Heart right ventricle (tissue), 16 donors: ENCODE results near the gene ZBTB48. TPM values are rescaled to one million over a fixed set of nuclear protein-coding genes. Genes with fewer than 3 reads are reported as not detected.

Experiments used
- ATAC-seq, 8 donors: fragments of 200-7000 bp; cut with Tn5 transposase; one replicate each; pipeline ENCODE4 v1.9.1; 2020; ENCODE audit warnings: mild to moderate bottlenecking in 8 of 8, moderate library complexity in 8 of 8, moderate number of reproducible peaks in 1 of 8
- DNase-seq, 2 donors: peaks; one replicate each; pipeline ENCODE4 v3.0.0-alpha.2; 2020
- H3K27ac ChIP-seq, 10 donors: fragments of 200-600 bp; sonication (generic) in 2 of 10; one replicate each; pipeline versions ENCODE4 v1.5.0 to v1.8.0; 2020 to 2022; ENCODE audit warnings: mild to moderate bottlenecking in 3 of 10
- H3K27me3 ChIP-seq, 7 donors: fragments of 200-600 bp; one replicate each; pipeline ENCODE4 v1.8.0; 2021 to 2022; ENCODE audit warnings: mild to moderate bottlenecking in 2 of 7
- H3K36me3 ChIP-seq, 9 donors: fragments of 200-600 bp; sonication (generic) in 1 of 9; one replicate each; pipeline versions ENCODE4 v1.5.0 to v1.8.0; 2020 to 2022; ENCODE audit warnings: mild to moderate bottlenecking in 2 of 9
- H3K4me1 ChIP-seq, 9 donors: fragments of 200-600 bp; sonication (generic) in 1 of 9; one replicate each; pipeline versions ENCODE4 v1.5.0 to v1.8.0; 2020 to 2022; ENCODE audit warnings: mild to moderate bottlenecking in 4 of 9
- H3K4me3 ChIP-seq, 10 donors: fragments of 200-600 bp; sonication (generic) in 2 of 10; one replicate each; pipeline versions ENCODE4 v1.5.0 to v1.8.0; 2020 to 2022; ENCODE audit warnings: mild to moderate bottlenecking in 7 of 10, moderate library complexity in 2 of 10
- H3K9me3 ChIP-seq, 11 donors: fragments of 200-600 bp in 10 of 11; sonication (generic) in 2 of 11; one replicate each; pipeline versions ENCODE4 v1.5.0 to v1.8.0; 2013 to 2022; ENCODE audit warnings: mild to moderate bottlenecking in 2 of 11, control low read depth in 1 of 11, moderate library complexity in 1 of 11
- WGBS, 2 donors: extraction: QIAGEN DNeasy Blood & Tissue Kit; methylation state at CpG; one replicate each; pipeline ENCODE4 v1.1.7; 2013; ENCODE audit warnings: inconsistent platforms in 1 of 2; 5-methylcytosine and 5-hydroxymethylcytosine counted together
- intact Hi-C, 10 donors: fragments of 100-400 bp; cut with DNase I; formaldehyde crosslinking; loops; one replicate each; pipeline versions ENCODE4 v1.11.1 to v1.14.2; 2022
- polyA plus RNA-seq, 2 donors: library from polyadenylated mRNA; stranded (reverse); fragments of 200-250 nt; gene quantifications; one replicate each; pipeline ENCODE4 v1.2.3, GENCODE V29; 2013
- total RNA-seq, 10 donors: library from RNA; stranded (reverse); fragmentation: NEBNext Ultra II Directional in 3 of 10; extraction: Animal tissue kit (Norgen Biotek cat#: 25700) in 3 of 10; gene quantifications; one replicate each; pipeline versions ENCODE4 v1.2.1 to v1.2.4, GENCODE V29; 2021 to 2023
- TF ChIP-seq, protein P1 (sequence below), 9 donors: fragments of 200-600 bp; sonication (generic) in 2 of 9; IDR thresholded peaks; one replicate each; pipeline versions ENCODE4 v1.5.0 to v1.8.0; 2021 to 2022; ENCODE audit warnings: antibody characterized with exemption in 9 of 9, mild to moderate bottlenecking in 5 of 9, moderate library complexity in 1 of 9
- donor health status: Arrhythmogenic right ventricular cardiomyopathy.
- donor health status: ischemic (EF 13 %, LVEDD 7.1; RV severe dilation, severe dysfunction).
- donor health status: healthy with polysubstance abuse.
- donor health status: DM: no; HTN: yes; CAD: no.
- donor health status: DM: no; HTN: no; CAD: no.
- donor health status: ischemic (EF 25% LVEDD 6.9; RV normal size, moderate dysfunction).
- donor health status: ischemic (EF 25% LVEDD 5.7; RV mildly dilated, moderate dysfunction).
- donor health status: healthy.
- donor health status: DM: yes; HTN: yes; CAD: no.
- donor health status: Ischemic cardiomyopathy.
- donor health status: ischemic (EF 35%, LVEDD 5.7; RV mildly dilated, moderate dysfunction).
- donor health status: nonischemic (EF 11% LVEDD 7.7; RV severe dilation, severe dysfunction).
- donor health status: DM: yes; HTN: yes; CAD: no.
- donor health status: PGD.
- donor health status: ischemic (EF 29% LVEDD 5.4; RV normal size, mild dysfunction).
- donor health status: nonischemic (EF 23%, LVEDD 6.1; RV moderate dilation, normal function).

The ZBTB48 gene
- total and polyA plus RNA-seq, 12 donors = 7.3 to 41.5 (median 12.4) TPM

DNA sequence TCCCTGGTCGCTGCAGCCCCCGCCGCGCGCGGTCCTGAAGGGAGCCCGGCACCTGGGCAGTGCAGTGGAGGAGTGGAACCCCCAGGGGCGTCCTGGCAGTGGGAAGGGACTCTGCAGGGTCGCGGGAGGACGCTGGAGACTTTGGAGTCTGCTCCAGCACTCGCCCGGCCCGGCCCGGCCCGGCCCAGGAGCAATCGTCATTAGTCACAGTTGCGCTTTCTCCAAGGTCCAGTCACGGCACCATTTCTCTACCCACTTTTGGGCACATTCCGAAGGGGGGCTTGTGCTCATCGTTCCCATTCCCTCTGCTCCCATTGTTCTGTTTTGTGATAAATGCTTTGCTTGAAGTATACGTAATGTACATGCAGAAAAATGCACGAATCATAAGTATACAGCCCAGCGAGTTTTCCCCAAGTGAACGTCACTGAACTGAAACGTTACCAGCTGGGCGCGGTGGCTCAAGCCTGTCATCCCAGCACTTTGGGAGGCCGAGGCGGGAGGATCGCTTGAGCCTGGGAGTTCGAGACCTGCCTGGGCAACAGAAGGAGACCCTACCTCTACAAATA lies 45.9 kb downstream of the ZBTB48 start:
- DNase-seq = peak in 1 of 2 donors; percentile 46
- WGBS, 2 donors = 7 to 11% methylated on average over 30 to 32 of the region's 32 CpGs
- peaks cover 8 to 26% (median 22%) of the 10 kb centered on the region in 9 donors for H3K4me1 ChIP-seq

DNA sequence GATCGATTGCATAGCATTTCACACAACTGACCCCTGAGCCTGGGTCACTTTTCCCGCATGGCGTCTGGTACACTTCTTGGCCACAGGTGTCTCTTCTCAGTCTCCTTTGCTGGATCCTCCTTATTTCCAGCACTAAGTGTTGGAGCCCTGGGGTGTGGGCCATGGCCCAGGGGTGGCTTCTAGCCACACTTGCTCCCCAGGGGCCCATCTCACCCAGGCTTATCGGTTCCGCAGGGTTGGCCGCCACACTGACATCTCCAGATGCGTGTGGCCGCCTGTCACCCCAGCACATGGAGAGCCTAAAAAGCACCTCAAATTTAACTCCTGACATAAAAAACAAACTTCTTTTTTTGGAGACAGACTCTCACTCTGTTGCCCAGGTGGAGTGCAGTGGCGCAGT lies 47.2 kb downstream of the ZBTB48 start:
- Histone ChIP-seq H3K27ac (no peak overlapping the region), H3K9me3 (no peaks in the 10 kb centered on the region), H3K4me3 (peak overlapping the region in 1 of 10 donors; percentile 80), H3K27me3 (no peaks in the 10 kb centered on the region), H3K36me3 (peaks cover 0 to 76% (median 30%) of the 10 kb centered on the region in 9 donors), H3K4me1 (peaks cover 8 to 26% (median 22%) of the 10 kb centered on the region in 9 donors)
- intact Hi-C loops = loop anchor here in 3 of 10 donors (5.0 kb wide), 3 partner anchors 55 to 75 kb away; partner anchors contain the start of genes NOL9 (in 1 of the 3) and TAS1R1 (in 1 of the 3)
- WGBS, 2 donors = 92 to 96% methylated on average over 9 of the region's 9 CpGs
- no peak for ATAC-seq
- no peak for DNase-seq
- TF ChIP-seq, protein P1, sequence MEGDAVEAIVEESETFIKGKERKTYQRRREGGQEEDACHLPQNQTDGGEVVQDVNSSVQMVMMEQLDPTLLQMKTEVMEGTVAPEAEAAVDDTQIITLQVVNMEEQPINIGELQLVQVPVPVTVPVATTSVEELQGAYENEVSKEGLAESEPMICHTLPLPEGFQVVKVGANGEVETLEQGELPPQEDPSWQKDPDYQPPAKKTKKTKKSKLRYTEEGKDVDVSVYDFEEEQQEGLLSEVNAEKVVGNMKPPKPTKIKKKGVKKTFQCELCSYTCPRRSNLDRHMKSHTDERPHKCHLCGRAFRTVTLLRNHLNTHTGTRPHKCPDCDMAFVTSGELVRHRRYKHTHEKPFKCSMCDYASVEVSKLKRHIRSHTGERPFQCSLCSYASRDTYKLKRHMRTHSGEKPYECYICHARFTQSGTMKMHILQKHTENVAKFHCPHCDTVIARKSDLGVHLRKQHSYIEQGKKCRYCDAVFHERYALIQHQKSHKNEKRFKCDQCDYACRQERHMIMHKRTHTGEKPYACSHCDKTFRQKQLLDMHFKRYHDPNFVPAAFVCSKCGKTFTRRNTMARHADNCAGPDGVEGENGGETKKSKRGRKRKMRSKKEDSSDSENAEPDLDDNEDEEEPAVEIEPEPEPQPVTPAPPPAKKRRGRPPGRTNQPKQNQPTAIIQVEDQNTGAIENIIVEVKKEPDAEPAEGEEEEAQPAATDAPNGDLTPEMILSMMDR (IDR thresholded peaks at IDR 0.05) = no peak

More for the DNA sequence above, 45.9 kb downstream of the ZBTB48 start:
- Histone ChIP-seq H3K36me3 (peaks cover 0 to 76% (median 35%) of the 10 kb centered on the region in 9 donors), H3K9me3 (no peaks in the 10 kb centered on the region), H3K4me3 (peak overlapping the region; percentile 64 to 95 (median 86)), H3K27ac (peak overlapping the region; percentile 54 to 91 (median 85)), H3K27me3 (no peaks in the 10 kb centered on the region)
- TF ChIP-seq, protein P1 (IDR thresholded peaks at IDR 0.05) = no peak
- ATAC-seq = peak; percentile 6 to 42 (median 19)
- intact Hi-C loops = loop anchor here in 3 of 10 donors (5.0 kb wide), 3 partner anchors 53 to 73 kb away; partner anchors contain the start of genes NOL9 (in 1 of the 3) and TAS1R1 (in 1 of the 3)

- DNase-seq (no peak), ATAC-seq (no peak)
- Histone ChIP-seq H3K9me3 (no peaks in the 10 kb centered on the region), H3K4me1 (peaks cover 8 to 26% (median 22%) of the 10 kb centered on the region in 9 donors), H3K27me3 (no peaks in the 10 kb centered on the region), H3K36me3 (peaks cover 4 to 76% (median 26%) of the 10 kb centered on the region in 9 donors), H3K4me3 (no peak overlapping the region), H3K27ac (no peak overlapping the region)
- intact Hi-C loops = loop anchor here in 3 of 10 donors (5.0 kb wide), 3 partner anchors 56 to 76 kb away; partner anchors contain the start of genes NOL9 (in 1 of the 3) and TAS1R1 (in 1 of the 3)
- TF ChIP-seq, protein P1 (IDR thresholded peaks at IDR 0.05) = no peak
- WGBS, 2 donors = 89 to 93% methylated on average over 21 of the region's 21 CpGs
Measured at GRCh38 chr1:6627841-6628545, 48.2 kb downstream of the ZBTB48 start.

DNA sequence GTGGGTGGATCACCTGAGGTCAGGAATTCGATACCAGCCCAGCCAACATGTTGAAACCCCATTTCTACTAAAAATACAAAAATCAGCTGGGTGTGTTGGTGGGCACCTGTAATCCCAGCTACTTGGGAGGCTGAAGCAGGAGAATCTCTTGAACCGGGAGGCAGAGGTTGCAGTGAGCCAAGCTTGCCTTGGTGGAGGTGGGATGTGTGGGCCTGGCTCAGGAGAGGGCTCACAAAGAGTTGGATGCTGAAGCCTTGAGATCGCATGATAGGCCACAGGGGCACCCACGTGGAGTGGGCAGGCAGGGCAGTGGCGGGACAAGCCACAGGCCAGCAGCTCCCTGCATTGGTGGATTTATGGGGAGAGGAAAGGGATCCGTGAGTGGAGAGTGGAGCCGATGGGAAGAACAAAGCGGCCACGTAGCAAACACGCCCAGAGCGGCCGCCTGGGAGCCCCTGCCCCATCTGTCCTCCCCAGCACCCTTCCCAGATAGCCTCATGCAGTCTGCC lies 49.2 kb downstream of the ZBTB48 start:
- no peak for ATAC-seq
- DNase-seq = no peak
- H3K9me3 ChIP-seq = no peaks in the 10 kb centered on the region
- no peaks in the 10 kb centered on the region for H3K27me3 ChIP-seq
- H3K4me3 ChIP-seq = no peak overlapping the region
- TF ChIP-seq, protein P1 (IDR thresholded peaks at IDR 0.05) = no peak
- WGBS, 2 donors = 91 to 96% methylated on average over 12 of the region's 12 CpGs
- intact Hi-C loops = loop anchor here in 3 of 10 donors (5.0 kb wide), 3 partner anchors 57 to 77 kb away; partner anchors contain the start of genes NOL9 (in 1 of the 3) and TAS1R1 (in 1 of the 3)
- H3K36me3 ChIP-seq = peaks cover 4 to 76% (median 32%) of the 10 kb centered on the region in 9 donors
- H3K27ac ChIP-seq = no peak overlapping the region
- peaks cover 8 to 26% (median 22%) of the 10 kb centered on the region in 9 donors for H3K4me1 ChIP-seq
